NB4 (cell line): ENCODE data around the gene IL17C.

Experiments used
- DNase-seq: peaks from one replicate; pipeline ENCODE4 v3.0.0; 2010; ENCODE audit warnings: low read depth
- H3K4me3 ChIP-seq: one replicate; pipeline ENCODE4 v1.5.1; 2011; ENCODE audit warnings: mild to moderate bottlenecking, low read depth, low read length, moderate library complexity
- MAX ChIP-seq: IDR thresholded peaks from 2 replicates; pipeline ENCODE4 v1.6.1; 2011; ENCODE audit warnings: low read depth, low read length
- MYC ChIP-seq: IDR thresholded peaks from 2 replicates; pipeline ENCODE4 v1.6.1; 2011; ENCODE audit warnings: low read depth, low read length
- POLR2A ChIP-seq: IDR thresholded peaks from 2 replicates; pipeline ENCODE4 v1.6.1; 2011; ENCODE audit warnings: mild to moderate bottlenecking; ENCODE audit not compliant: insufficient read length; ENCODE audit errors: extremely low read depth
- TF ChIP-seq, protein P1 (sequence below): IDR thresholded peaks from one replicate; pipeline ENCODE4 v1.5.1; 2012; ENCODE audit warnings: low read depth, low read length

Gene IL17C

GRCh38 chr16:88643644-88643932, 5.2 kb downstream of the IL17C start:
- no peak overlapping the region for H3K4me3 ChIP-seq
- TF ChIP-seq, protein P1, sequence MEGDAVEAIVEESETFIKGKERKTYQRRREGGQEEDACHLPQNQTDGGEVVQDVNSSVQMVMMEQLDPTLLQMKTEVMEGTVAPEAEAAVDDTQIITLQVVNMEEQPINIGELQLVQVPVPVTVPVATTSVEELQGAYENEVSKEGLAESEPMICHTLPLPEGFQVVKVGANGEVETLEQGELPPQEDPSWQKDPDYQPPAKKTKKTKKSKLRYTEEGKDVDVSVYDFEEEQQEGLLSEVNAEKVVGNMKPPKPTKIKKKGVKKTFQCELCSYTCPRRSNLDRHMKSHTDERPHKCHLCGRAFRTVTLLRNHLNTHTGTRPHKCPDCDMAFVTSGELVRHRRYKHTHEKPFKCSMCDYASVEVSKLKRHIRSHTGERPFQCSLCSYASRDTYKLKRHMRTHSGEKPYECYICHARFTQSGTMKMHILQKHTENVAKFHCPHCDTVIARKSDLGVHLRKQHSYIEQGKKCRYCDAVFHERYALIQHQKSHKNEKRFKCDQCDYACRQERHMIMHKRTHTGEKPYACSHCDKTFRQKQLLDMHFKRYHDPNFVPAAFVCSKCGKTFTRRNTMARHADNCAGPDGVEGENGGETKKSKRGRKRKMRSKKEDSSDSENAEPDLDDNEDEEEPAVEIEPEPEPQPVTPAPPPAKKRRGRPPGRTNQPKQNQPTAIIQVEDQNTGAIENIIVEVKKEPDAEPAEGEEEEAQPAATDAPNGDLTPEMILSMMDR: no peak
- TF ChIP-seq MAX (no peak), MYC (no peak)
- DNase-seq: no peak

- TF ChIP-seq POLR2A (no peak), MYC (no peak), MAX (no peak)
- TF ChIP-seq, protein P1: no peak
- H3K4me3 ChIP-seq: no peak overlapping the region
- no peak for DNase-seq
Measured at GRCh38 chr16:88645455-88645854, 7.1 kb downstream of the IL17C start.

GRCh38 chr16:88645941-88646340, 7.6 kb downstream of the IL17C start:
- TF ChIP-seq POLR2A (no peak), MYC (no peak), MAX (no peak)
- TF ChIP-seq, protein P1: no peak
- no peak overlapping the region for H3K4me3 ChIP-seq
- DNase-seq: no peak

DNA sequence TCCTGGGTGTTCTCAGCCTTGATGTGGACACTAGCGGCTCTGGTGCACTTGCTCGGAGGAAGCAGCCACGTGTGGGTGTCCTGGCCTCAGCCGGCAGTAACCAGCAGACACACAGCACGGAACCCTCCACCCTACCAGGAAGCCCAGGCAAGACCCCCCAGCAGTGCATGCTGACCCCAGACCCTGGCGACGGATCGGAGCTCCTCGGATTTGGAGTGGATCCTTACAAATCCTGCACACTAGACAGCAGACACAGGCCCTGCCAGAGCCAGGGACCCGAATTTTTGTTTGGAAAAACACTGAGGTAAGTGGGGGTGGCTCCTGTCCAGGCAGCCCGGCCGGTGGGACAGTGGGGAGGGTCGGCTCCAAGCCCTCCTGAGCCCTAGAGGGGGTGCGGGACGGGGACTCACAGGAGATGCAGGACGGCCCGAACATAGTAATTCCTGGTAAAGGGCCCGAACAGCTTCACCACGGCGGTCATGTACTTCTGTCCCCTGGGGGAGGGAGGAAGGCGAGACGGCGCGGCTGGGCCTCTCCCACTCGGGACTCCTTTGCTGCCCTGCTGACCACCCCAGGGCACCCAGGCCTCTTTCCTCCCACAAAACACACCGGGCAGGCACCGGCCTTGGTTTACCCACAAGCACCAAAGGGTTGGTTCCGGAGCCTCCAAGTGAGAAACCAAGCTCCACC, 8.1 kb downstream of the IL17C start:
- DNase-seq: no peak
- TF ChIP-seq, protein P1: no peak
- no peak for TF ChIP-seq MYC
- no peak for TF ChIP-seq MAX
- no peak for TF ChIP-seq POLR2A
- no peak overlapping the region for H3K4me3 ChIP-seq

DNA sequence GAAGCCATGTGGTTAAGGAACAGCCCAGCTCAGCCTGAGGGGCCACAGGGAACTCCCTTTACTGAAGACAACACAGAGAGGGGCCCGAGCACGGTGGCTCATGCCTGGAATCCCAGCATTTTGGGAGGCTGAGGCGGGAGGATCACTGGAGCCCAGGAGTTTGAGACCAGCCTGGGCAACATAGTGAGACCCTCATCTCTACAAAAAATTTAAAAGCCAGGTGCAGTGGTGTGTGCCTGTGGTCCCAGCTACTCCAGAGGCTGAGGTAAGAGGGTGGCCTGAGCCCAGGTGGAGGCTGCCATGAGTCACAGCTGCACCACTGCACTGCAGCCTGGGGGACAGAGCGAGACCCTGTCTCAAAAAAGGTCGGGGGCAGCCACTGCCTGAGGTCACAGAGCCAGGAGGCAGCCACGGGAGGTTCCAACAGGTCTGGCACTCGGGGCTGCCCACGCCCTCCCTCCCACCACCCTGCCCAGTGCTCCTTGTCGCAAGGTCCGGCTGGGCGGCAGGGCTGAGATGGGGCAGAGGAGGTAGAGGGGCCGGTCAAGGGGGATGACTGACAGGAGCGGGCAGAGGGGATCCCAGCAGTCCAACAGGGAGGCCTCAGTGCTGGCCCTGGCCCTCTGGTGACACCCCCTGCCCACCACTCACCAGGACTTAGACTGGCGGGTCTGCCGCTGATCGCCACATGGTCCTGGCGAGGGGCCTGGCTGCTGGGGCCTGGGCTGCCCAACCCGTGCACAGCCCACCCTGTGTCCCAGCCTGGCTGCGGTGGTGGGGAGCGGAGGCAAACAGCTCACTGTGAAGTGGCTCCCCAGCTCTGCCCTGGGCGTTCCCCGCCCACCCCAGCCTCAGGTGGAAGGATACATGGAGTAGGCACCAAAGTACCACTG, 9.1 kb downstream of the IL17C start:
- TF ChIP-seq, protein P1: no peak
- TF ChIP-seq POLR2A: no peak
- no peak for TF ChIP-seq MAX
- TF ChIP-seq MYC: no peak

More for the DNA sequence above, 9.1 kb downstream of the IL17C start:
- no peak for DNase-seq
- H3K4me3 ChIP-seq: no peak overlapping the region
